Stimulated activated CD8-positive, alpha-beta memory T cell treated with anti-CD3 and anti-CD28 coated beads, Interleukin-15, amount 100 ng/mL, for 1 hour (primary cell): ENCODE measurements around the gene ANKRD62.

Experiments
- DNase-seq: peaks from one replicate; pipeline ENCODE4 v3.0.0-alpha.2; 2020; ENCODE audit warnings: low read depth

Gene ANKRD62

DNA sequence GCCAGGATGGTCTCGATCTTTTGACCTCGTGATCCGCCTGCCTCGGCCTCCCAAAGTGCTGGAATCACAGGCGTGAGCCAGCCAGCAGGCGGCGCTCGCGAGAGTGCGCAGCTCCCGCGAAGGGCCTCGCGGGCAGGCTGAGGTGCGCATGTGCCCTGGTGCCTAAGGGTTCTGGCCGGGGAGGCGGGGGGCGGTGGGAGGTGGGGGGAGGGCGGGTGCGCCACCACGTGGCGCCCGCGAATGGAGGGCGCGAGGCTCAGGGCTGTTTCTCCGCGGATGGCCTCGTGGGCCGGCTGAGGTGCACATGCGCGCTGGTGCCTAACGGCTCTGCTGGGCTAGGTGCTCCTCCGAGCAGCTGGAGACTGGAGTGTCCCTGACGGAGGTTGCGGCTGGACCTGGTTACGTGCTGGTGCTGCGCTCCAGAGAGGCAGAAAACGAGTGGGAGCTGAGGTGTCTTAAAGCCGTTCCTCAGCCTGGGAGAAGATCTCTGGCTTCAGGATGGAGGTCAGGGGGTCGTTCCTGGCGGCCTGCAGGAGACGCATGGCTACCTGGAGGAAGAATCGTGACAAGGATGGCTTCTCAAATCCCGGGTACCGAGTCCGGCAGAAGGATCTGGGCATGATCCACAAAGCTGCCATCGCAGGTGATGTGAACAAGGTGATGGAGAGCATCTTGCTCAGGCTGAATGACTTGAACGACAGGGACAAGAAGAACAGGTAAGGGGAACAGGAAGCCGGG, at the start of gene ANKRD62:
Gene ANKRD62 (plus strand): TSS at position 324 of the 738 bp plus-strand sequence. CDS start 175 bp downstream, at position 499.
- no peak for DNase-seq

DNA sequence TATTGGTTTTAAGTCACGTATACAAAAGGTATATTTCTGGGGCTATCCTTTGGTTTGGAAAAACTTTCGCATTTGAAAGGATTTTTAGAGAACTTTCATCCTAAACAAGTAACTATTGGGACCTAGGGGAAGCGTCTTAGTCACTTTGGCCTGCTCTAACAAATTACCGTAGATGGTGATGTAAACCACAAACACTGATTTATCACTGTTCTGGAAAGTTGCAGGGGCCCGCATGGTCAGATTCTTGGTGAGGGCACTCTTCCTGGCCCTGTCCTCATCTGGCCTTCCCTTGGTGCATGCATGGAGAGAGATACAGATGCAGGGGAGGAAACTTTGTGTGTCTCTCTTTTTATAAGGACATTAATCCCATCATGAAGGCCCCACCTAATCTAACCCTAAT, 49.1 kb upstream of the ANKRD62 start:
- no peak for DNase-seq

DNA sequence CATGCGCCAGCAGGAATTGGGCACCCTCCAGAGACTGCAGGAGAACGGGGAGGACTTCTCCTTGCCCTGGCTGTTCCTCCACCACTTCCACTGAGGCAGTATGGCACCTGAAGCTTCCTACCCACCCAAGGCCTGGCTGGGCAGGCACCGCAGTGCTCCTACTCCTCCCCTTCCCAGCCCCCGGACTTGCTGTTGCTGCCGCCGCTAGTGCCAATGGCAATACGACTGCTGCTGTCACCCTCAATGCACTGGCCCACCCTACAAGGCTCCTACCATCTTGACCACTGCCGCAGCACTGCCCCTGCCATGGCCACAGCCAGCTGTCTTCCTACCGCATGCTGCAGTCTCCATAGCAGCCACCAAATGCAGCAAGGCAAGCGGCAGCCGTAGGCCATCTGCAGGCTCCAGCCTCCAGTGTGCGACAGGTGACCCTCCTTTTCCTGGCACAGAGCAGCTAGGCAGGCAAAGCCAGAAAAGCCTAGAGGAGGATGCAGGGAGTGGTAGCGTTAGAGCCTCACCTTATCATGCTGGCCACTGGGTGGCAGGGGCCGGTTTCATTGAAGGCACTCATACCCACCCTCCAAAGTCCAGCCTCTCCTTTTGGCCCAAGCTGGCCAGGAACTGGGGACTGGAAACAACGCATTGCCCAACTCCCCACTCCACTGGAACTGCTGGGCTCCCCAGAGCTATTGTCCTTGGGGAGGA, 47.4 kb upstream of the ANKRD62 start:
- DNase-seq = no peak

DNA sequence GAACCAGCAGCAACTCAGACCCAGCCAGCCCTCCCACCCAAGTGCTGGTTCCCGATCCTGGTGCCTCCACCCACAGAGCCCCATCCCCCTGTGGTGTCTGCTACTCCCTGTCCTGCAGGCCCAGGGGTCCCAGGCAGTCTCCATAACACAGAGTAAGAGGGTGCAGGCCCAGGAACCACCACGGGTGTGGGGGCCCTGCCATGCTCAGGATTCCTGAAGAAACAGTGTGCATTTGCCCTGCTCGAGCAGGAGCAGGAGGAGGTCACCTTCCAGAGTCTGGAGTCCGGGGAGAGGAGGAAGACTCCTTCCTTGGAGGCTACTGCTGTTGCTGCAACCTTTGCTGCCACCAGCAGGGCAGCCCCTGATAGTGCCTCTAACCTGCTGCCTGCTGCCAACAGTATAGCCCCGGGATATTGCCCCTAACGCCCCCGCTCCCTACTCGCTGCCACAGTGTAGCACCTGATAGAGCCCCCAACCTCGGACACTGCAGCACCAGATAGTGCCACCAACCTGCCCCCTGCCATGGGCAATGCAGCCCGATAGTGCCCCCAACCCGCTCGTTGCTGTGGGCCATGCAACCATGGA, 46.8 kb upstream of the ANKRD62 start:
- no peak for DNase-seq

DNA sequence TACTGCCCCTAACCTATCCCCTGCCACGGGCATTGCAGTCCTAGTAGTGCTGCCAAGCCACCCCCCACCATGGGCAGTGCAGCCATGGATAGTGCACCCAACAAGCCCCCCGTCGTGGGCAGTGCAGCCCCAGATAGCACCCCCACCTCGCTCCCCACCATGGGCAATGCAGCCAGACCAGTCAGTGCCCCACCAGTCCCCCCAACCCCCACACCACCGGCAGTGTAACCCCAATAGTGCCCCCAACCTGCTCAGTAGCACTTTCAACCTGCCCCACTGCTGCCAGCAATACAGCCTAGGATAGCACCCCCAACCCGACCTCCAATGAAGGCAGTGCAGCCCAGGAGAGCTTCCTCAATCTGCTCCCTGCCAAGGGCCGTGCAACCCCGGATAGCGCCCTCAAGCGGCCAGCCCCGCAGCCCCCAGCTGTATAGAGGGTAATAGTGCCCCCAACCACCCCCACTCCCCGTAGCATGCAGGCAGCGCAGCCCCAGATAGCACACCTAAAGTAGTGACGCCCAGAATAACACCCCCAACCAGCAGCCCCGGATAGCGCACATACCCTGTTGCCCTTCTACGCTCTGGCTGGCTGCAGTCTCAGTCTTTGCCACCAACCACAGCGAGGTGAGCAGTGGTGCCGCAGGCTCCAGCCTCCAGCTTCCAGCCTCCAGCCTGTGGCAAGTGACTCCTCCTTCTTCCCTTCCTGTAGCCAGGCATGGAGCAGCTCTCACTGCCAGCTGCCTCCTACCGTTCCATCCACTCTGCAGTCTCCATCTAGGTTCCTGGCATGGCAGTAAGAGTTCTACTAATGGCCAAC, 45.4 kb upstream of the ANKRD62 start:
- DNase-seq = no peak

DNA sequence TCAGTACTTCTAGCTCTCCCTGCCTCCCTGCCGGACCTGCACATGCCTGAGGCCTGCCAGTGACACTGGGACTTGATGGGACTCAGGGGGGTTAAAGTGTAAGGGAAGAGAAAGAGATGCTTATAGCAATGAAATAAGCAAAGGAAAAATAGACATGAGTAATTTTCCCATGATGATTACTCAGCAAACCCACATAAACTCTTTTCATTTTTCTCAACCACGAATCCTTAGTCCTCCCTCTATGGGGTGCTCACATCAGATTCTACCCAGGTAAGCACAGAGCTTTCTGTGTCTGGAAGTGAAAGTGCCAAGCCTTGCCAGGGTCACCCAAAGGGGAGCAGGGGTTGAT, 44.8 kb upstream of the ANKRD62 start:
- DNase-seq = no peak

DNA sequence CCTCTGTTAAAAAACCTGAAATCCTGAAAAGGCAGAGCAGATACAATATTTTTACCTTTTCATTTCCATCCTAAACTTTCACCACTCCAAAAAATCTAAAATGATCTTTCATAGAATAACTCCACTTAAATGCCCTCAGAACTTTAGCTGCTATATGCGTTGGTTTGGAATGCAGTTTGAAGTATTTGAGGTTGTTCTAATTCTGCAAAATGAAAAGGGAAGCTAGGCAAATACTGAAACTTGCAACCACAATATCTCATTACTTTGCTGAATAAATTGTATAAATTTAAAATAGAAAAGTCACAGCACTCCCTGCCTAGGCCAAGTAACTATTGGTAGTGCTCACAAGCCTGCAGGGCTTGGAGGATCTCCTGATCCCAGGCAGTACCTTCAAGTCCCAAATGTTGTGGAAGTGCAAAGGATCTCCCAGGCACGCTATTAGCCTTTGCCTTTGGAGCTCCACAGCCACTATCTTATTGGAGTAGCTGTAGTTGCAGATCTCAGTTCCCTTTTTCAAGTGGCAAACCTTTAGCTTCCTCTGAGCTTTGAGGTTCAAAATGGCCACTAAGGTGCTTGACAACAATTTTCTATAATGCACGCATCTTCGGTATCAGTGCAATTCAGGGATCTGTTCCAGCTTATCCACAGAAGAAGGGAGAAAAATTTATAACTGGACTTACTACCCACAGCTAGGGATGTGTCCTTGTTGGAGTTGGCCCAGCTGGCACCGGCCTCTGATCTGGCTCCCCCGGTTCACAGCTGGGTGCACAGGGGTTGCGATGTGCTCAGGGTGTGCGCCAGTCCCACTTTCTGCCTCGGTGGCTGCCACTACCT, 43.4 kb upstream of the ANKRD62 start:
- no peak for DNase-seq

DNA sequence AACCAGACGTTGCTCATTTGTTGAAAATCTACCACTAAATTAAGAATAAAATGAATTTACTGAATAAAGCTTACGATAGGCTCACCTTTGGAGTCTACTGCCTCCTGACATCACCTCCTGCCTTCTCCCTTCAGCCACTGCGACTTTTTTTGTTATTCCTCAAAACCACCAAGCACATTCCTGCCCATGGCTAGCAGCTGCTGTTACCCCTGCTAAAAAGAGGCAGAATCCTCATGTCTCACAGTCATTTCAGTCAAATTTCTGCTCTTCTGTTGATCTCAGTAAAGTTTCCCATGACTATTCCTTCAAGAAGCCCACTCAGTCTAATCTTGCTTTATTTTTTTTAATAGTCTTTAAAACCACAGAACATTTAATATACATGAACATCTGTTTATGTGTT, 40.8 kb upstream of the ANKRD62 start:
- DNase-seq = no peak

DNA sequence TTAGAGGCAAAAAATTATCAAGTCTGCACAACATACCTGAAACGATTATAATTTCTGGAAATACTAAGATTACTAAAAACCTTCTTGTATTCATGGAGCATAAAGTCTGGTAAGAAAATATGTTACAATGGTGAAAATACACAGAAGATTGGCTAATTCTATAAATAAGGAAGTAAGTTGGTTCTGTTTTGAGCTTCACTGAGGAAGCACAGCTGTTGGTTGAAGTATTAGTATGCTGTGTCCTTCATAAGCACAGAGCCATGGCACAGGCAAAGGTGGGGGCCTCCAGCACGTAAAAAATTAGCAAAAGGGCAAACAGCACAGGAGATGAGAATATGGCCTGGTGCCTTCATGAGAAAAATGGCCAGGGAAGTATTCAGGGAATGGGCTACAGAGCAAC, 40.4 kb upstream of the ANKRD62 start:
- no peak for DNase-seq

DNA sequence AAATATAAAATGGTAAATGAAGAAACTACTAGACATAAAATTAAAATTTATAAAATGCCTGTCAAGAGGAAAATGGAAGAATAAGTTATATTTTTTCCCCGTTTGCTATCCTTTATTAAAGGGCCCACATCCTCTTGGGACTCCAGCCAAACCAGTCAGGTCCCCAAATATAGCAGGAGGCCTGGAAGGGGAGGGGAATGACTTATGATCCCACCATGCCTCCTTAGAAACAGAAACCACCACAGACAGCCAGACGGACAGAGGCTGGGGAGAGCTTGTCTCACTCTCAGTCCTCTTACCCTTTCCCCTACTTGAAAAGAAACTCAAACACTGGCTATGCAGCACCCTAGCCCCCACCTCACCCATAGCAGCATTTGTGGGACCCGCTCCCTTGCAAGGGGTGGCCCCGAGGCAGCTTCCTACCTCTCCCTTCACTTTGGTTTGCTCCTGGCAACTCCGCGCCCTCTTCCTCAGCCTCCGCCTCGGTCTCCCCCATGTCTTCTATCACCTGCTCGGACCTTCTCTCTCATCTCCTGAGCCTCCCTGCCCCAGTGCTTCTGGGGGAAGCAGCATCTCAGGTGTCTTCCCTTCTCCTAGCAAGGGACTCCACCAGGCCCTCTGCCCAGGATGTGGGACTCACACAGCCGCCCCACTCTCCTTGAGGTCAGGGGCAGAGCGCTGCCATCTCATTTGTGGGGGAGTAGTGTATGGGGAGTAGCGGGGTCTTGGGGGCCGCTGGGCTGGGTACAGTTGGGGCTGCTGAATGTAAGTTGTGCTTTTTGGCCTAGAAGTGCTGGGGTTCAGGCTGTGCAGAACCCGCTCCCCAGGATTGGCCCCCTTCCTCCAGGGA, 37.4 kb upstream of the ANKRD62 start:
- DNase-seq = no peak

DNA sequence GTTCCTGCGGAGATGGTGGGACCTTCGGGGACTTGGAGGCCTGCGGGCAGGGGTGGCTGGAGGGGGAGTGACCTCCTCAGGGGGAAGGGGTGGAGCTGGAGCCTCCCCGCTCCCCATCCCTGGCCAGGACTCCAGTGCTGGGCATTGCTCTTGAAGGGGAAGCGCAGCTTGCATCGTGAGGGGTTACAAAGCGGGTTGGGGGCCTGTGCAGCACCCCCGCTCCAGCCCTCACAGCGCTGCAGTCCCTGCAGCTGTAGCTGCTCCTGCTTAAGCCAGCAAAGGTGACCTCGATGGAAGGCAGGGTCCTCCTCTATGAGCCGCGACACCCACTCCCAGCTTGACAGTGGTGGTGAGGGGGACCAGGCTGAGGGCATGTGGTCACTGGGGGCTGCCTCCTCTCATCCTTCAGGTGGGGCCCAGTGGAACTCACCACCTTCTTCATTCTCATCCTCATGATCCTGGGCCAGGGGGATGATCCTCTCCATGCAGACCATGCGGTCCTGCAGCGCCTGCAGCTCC, 36.7 kb upstream of the ANKRD62 start:
- DNase-seq = no peak

DNA sequence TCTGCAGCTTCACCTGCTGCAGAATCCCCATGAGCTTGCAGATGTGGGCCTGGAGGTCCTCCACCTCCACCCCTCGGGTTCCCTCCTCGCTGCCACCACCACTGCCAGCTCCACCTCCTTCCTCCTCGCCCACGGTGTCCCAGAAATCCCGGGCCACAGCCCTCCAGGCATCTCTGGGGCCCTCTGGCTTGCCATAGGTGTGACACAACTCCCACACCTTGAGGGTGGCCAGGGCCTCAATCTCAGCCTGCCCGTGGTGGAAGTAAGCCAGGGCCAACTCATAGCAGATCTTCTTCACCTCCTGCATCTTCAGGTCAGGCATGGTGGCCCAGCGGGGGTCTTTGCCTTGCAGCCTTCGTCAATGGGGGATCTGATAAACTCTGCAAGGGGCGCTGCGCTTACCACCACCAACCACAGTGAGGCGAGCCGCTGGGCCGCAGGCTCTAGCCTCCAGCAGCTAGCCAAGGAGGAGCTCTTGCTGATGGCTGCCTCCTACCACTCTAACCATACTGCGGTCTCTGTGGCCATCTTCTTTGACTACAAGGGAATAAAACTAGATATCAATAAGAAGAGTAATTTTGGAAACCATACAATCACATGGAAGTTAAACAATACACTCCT, 36.1 kb upstream of the ANKRD62 start:
- DNase-seq = no peak

DNA sequence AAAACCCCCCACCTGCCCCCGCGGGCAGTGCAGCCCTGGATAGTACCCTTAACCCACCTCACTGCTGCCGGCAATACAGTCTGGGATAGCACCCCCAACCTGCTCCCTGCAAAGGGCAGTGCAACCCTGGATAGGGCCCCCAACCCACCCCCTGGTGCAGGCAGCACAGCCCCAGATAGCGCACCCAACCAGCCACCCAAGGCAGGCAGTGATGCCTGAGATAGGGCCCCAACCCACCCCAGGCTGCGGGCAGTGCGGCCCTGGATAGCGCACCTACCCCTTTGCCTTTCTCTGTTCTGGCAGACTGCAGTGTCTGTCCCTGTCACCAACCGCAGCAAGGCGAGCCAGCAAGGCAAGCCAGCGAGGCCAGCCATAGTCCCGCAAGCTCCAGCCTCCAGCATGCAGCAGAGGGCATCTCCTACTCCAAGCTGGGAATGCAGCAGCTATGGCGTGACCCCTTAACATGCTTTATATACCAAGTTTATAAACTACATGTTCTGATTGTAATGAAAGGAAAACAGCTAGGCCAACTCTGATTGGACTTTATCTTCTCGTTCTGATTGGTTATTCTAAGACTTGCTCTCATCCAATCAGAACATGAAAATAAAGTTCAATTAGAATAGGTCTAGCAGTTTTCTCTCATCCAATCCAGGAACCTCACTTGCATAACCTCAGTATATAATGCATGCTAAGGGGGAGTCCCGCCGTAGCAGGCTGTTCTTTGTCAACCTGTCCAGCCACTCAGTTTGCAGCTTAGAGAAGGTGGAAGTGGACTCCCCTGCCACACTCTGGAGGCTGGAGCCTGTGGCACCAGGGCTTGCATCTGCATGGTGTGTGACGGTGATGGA, 34.1 kb upstream of the ANKRD62 start:
- no peak for DNase-seq

DNA sequence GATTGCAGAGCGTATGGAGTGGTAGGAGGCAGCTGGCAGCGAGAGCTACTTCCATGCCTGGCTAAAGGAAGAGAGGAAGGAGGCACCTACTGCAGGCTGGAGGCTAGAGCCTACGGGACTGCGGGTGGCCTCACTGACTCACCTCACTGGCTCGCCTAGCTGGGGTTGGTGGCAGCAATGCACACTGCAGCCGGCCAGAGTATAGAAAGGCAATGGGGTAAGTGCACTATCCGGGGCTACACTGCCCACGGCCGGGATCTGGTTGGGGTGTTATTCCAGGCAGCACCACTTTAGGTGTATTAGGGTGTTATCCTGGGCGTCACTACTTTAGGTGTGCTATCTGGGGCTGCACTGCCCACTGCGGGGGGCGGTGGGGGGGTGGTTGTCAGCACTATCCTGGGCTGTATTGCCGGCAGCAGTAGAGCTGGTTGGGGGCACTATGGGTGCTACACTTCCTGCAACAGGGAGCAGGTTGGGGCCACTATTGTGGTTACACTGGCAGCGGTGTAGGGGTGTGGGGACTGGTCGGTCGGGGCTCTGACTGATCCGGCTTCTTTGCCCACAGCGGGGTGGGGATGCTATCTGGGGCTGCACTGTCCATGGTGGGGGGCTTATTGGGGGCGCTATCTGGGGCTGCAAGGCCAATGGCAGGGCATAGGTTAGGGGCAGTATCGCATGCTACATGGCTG, 33.3 kb upstream of the ANKRD62 start:
- no peak for DNase-seq

DNA sequence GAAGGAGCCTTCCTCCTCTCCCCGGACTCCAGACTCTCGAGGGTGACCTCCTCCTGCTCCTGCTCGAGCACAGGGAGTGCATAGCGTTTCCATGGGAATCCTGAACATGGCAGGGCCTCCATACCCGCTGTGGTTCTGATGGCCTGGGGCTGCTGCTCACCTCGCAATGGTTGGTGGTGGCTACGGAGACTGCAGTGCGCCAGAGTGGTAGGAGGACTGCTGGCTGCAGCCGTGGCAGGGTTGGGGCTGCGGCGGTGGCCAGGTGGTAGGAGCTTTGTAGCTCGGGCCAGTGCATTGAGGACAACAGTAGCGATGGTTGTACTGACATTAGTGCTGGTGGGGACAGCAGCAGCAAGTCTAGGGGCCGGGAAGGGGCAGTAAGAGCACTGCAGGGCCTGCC, 32.0 kb upstream of the ANKRD62 start:
- no peak for DNase-seq

DNA sequence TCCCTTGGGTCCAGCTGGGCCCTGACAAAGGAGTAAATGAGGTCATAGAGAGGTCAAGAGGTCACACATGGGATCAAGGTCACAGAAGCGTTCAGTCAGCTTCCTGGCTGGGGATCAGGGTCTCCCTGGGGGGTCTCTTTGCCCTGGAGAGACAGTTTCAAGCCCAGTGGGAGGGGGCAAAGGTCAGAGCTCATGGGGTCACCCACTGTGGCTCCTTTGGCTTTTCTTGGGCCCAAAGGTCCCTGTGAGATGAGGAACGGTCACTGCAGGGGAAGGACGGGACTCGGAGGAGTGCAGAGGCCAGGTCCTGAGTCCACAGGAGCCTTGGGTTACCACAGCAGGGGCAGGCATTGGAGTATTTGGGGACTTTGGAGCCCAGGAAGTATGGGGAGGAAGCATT, 30.7 kb upstream of the ANKRD62 start:
- DNase-seq = no peak

DNA sequence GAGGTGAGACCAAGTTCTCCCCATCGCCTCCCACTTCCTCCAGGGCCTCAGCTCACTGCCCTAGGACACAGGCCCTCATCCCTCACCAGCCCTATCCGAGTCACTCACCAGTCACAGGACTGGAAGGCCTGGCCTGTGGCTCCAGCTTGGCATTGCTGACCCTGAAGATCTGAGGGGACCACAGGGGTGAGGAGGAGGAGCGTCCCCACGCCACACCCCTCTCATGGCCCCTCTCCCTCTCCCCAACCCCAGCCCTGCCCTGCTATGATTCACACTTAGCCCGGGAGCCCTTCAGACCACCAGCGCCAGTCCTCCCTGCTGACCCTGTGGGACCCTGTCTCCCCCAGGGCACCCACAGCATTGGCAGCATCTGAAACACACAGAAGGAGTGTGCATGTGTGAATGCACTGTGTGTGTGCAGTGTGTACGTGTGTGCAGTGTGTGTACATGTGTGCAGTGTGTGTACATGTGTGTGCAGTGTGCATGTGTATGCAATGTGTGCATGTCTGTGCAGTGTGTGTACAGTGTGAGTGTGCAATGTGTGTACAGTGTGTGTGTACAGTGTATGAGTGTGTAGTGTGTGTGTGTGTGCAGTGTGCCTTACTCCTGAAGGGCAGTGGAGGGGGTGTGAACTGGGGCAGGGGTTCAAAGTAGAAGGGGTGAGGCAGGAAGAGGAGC, 29.4 kb upstream of the ANKRD62 start:
- no peak for DNase-seq

DNA sequence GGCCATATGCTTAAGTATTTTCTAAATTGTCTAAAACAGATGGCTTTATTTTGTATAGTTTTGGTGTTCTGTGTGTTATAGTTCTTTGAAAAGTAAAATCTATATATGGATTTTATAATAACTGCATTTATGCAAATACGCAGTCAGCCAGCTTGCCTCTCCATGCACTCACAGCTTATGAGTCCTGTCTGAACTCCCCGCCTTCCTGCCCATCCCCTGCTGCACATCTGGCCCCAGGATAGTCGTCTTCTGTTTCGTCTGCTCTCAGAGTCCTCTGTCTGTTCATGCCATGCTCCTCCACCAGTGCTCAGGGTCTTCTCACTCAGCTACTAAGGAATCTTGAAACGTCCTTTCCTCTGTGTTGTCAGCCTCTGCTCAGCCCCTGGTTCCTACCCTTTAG, 28.2 kb upstream of the ANKRD62 start:
- DNase-seq = no peak
